ENCODE results near the gene ARL5C.
"Not testable (repeated sequence)": the region's sequence is repeated elsewhere in the genome, so short reads cannot be mapped to it uniquely, and the experiment has no call there.

The ARL5C gene

GRCh38 chr17:39138431-39139160, 27.4 kb downstream of the ARL5C start:
- DNase-seq = no peak

GRCh38 chr17:39134878-39135277, 31.1 kb downstream of the ARL5C start:
- DNase-seq = no peak

GRCh38 chr17:39132192-39132610, 33.8 kb downstream of the ARL5C start:
- DNase-seq = no peak

GRCh38 chr17:39131616-39132015, 34.3 kb downstream of the ARL5C start:
- no peak for DNase-seq

- DNase-seq = no peak
These were observed 35.8 kb downstream of the ARL5C start for GRCh38 chr17:39130205-39130604.

- DNase-seq = not testable (repeated sequence)
These were observed 36.4 kb downstream of the ARL5C start for GRCh38 chr17:39129544-39129943.

- no peak for DNase-seq
These were observed 39.5 kb downstream of the ARL5C start for GRCh38 chr17:39126436-39126835.

GRCh38 chr17:39125143-39125875, 40.7 kb downstream of the ARL5C start:
- DNase-seq = no peak

GRCh38 chr17:39123627-39124026, 42.3 kb downstream of the ARL5C start:
- DNase-seq = no peak

- no peak for DNase-seq
These were observed 43.0 kb downstream of the ARL5C start for GRCh38 chr17:39122991-39123390.

GRCh38 chr17:39121919-39122318, 44.0 kb downstream of the ARL5C start:
- DNase-seq = not testable (repeated sequence)

- no peak for DNase-seq
These were observed 47.1 kb downstream of the ARL5C start for GRCh38 chr17:39118674-39119419.

- DNase-seq = no peak
These were observed 49.7 kb downstream of the ARL5C start for GRCh38 chr17:39116224-39116623.

GRCh38 chr17:39115135-39115534, 50.8 kb downstream of the ARL5C start:
- DNase-seq = no peak

- no peak for DNase-seq
These were observed 51.2 kb downstream of the ARL5C start for GRCh38 chr17:39114723-39115122.

- no peak for DNase-seq
These were observed 52.1 kb downstream of the ARL5C start for GRCh38 chr17:39113871-39114270.

- DNase-seq = no peak
These were observed 55.4 kb downstream of the ARL5C start for GRCh38 chr17:39110435-39111136.

GRCh38 chr17:39108461-39109375, 57.2 kb downstream of the ARL5C start:
- DNase-seq = no peak

GRCh38 chr17:39107973-39108372, 58.0 kb downstream of the ARL5C start:
- DNase-seq = no peak

- DNase-seq = no peak
These were observed 58.8 kb downstream of the ARL5C start for GRCh38 chr17:39107155-39107554.
